A673 (cell line): ENCODE measurements around the gene RTEL1. TPM values are rescaled to one million over a fixed set of nuclear protein-coding genes. Genes with fewer than 3 reads are reported as not detected.

Experiments used
- BruUV-seq: library from RNA; stranded (reverse); fragments of 400-500 nt; replicated peaks from 2 replicates; lab custom pipeline; 2021; lab: Mats Ljungman, UMichigan
- CTCF ChIA-PET: fragments of 300-600 bp; sonication (Branson Sonifier 250); formaldehyde crosslinking; loops from one replicate; lab custom pipeline; 2022; ENCODE audit warnings: antibody characterized with exemption; lab: Charles Lee
- POLR2A ChIA-PET: fragments of 300-600 bp; sonication (Branson Sonifier 250); formaldehyde crosslinking; loops from one replicate; lab custom pipeline; 2022; ENCODE audit warnings: antibody characterized with exemption; ENCODE audit not compliant: low non-redundant PET; lab: Charles Lee
- DNase-seq: peaks from one replicate; pipeline ENCODE4 v3.0.0-alpha.2; 2015; ENCODE audit warnings: low spot score
- H3K27ac ChIP-seq: fragments of 200-600 bp; sonication (generic); 2 replicates; pipeline ENCODE4 v1.5.1; 2016; ENCODE audit warnings: mixed run types, low read depth, mild to moderate bottlenecking, mixed read lengths, antibody characterized with exemption, low read length; ENCODE audit not compliant: poor library complexity, severe bottlenecking
- H3K27me3 ChIP-seq: fragments of 200-600 bp; sonication (generic); replicated peaks from 2 replicates; pipeline ENCODE4 v1.6.1; 2017; ENCODE audit warnings: mixed run types, low read depth, mild to moderate bottlenecking, mixed read lengths, antibody characterized with exemption, low read length; ENCODE audit not compliant: insufficient read depth, poor library complexity
- H3K36me3 ChIP-seq: fragments of 200-600 bp; sonication (generic); 2 replicates; pipeline ENCODE4 v1.6.1; 2016; ENCODE audit warnings: mixed run types, mild to moderate bottlenecking, mixed read lengths, antibody characterized with exemption, low read length; ENCODE audit not compliant: insufficient read depth, poor library complexity, severe bottlenecking
- H3K4me1 ChIP-seq: fragments of 200-600 bp; sonication (generic); 2 replicates; pipeline ENCODE4 v1.6.1; 2017; ENCODE audit warnings: mixed run types, mild to moderate bottlenecking, mixed read lengths, antibody characterized with exemption, low read length; ENCODE audit not compliant: insufficient read depth, poor library complexity, severe bottlenecking
- H3K4me3 ChIP-seq: fragments of 200-600 bp; sonication (generic); 2 replicates; pipeline ENCODE4 v1.5.1; 2016; ENCODE audit warnings: low read depth, mixed run types, mild to moderate bottlenecking, mixed read lengths, low read length; ENCODE audit not compliant: poor library complexity, severe bottlenecking
- H3K9me3 ChIP-seq: fragments of 200-600 bp; sonication (generic); 2 replicates; pipeline ENCODE4 v1.6.1; 2016; ENCODE audit warnings: mixed run types, low read depth, mild to moderate bottlenecking, mixed read lengths, antibody characterized with exemption, low read length; ENCODE audit not compliant: poor library complexity, severe bottlenecking
- EZH2 ChIP-seq: fragments of 200-600 bp; sonication (generic); IDR thresholded peaks from 2 replicates; pipeline ENCODE4 v1.6.1; 2017; ENCODE audit warnings: borderline replicate concordance, low read depth, mild to moderate bottlenecking, mixed read lengths, antibody characterized with exemption, low read length; ENCODE audit not compliant: poor library complexity, severe bottlenecking
- intact Hi-C: fragments of 100-400 bp; cut with micrococcal nuclease; formaldehyde crosslinking; loops from one replicate; pipeline ENCODE4 v1.10.0; 2022; ENCODE audit not compliant: unreplicated experiment
- total RNA-seq: library from RNA; stranded (reverse); gene quantifications from 2 replicates; pipeline ENCODE4 v1.2.3, GENCODE V29; 2021
- TF ChIP-seq, protein P1 (sequence below): fragments of 300-800, 200-600 bp; sonication (generic); conservative IDR thresholded peaks from 2 replicates; pipeline ENCODE4 v1.5.1; 2017; ENCODE audit warnings: low read depth, mild to moderate bottlenecking, antibody characterized with exemption, low read length, moderate library complexity, mixed read lengths

RTEL1 gene
- total RNA-seq, 1 experiment from 2014 or later = 45.6 TPM

DNA sequence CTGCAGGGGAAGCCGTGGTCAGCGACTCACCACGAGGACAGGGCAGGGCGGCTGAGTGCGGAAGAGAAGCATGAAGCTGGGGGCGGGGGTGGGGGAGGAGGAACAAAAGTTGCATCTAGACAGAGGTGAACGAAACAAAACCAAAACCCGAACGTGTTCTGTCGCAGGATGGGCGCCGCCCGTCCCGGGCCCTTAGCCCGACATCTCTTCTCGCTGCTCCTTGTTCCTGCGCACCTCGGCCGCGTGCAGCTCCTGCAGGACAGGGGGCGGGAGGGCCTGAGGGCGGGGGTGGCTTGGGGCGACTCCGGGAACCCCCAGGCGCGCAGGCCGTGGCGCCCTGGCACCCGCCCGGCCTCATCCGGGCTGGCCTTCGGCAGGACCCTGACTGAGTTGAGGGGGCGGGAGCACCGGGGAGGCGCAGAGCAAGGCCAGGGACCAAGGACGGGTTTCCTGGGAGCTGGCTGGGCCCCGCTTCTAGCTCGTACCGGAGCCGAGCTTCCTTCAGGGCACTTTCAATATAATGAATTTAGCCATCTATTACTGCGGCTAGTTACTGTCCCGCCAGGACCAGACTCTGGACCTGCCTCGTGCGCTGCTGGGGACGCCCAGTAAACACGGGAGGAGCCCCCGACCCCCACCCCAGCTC lies 16.8 kb upstream of the RTEL1 start:
- H3K9me3 ChIP-seq = no peaks in the 10 kb centered on the region
- H3K27ac ChIP-seq = no peak overlapping the region
- TF ChIP-seq, protein P1, sequence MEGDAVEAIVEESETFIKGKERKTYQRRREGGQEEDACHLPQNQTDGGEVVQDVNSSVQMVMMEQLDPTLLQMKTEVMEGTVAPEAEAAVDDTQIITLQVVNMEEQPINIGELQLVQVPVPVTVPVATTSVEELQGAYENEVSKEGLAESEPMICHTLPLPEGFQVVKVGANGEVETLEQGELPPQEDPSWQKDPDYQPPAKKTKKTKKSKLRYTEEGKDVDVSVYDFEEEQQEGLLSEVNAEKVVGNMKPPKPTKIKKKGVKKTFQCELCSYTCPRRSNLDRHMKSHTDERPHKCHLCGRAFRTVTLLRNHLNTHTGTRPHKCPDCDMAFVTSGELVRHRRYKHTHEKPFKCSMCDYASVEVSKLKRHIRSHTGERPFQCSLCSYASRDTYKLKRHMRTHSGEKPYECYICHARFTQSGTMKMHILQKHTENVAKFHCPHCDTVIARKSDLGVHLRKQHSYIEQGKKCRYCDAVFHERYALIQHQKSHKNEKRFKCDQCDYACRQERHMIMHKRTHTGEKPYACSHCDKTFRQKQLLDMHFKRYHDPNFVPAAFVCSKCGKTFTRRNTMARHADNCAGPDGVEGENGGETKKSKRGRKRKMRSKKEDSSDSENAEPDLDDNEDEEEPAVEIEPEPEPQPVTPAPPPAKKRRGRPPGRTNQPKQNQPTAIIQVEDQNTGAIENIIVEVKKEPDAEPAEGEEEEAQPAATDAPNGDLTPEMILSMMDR = no peak
- no peak for TF ChIP-seq EZH2
- no peaks in the 10 kb centered on the region for H3K27me3 ChIP-seq
- H3K36me3 ChIP-seq = peaks cover 3% of the 10 kb centered on the region
- no peak for DNase-seq
- ChIA-PET POLR2A (interaction anchor here (0.7 kb wide), 1 partner anchor 1254 kb away, joined by 3 read pairs; the partner anchor contains the start of gene RPS21), CTCF (interaction anchor here (0.6 to 1.0 kb wide), 2 partner anchors 17 to 239 kb away, joined by 4 to 7 read pairs; no protein-coding TSS in a partner anchor)
- intact Hi-C loops = no loop called here
- H3K4me1 ChIP-seq = peaks cover 9% of the 10 kb centered on the region
- no peak overlapping the region for H3K4me3 ChIP-seq
- no TSS peak for BruUV-seq

DNA sequence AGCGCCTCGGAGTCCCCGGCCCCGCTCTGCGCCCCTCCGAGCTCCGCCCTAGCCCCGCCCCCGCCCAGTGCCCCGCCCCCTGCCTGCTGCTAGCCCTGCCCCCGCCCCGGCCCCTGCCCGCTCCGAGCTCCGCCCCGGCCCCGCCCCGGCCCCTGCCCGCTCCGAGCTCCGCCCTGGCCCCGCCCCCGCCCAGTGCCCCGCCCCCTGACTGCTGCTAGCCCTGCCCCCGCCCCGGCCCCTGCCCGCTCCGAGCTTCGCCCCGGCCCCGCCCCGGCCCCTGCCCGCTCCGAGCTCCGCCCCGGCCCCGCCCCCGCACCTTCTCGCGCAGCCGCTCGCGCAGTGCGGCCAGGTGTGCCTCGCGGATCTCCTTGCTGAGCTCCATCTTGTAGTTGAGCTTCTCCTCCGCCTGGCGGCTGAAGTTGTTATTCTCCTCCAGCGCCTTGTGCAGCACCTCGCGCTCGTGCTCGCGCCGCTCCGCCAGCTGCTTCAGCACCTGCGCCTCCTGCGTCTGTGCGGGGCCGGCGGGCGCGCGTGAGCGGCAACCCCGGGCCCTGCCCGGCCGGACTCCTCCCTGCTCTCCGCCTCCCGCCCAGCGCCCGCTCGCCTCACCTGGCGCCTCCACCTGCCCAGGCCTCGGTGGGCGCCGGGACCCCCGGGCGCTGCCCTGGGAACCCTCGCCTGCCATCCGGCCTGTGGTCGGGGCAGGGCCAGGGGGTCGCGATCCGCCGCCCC lies 16.2 kb upstream of the RTEL1 start:
- peak; percentile 83 for DNase-seq
- TF ChIP-seq, protein P1 = peak; percentile 30
- TF ChIP-seq EZH2 = no peak
- H3K36me3 ChIP-seq = peaks cover 3% of the 10 kb centered on the region
- no peaks in the 10 kb centered on the region for H3K9me3 ChIP-seq
- peaks cover 9% of the 10 kb centered on the region for H3K4me1 ChIP-seq
- CTCF ChIA-PET = interaction anchor here (0.6 to 1.0 kb wide), 3 partner anchors 17 to 238 kb away, joined by 3 to 7 read pairs (median 4); no protein-coding TSS in a partner anchor
- BruUV-seq = no TSS peak
- no peak overlapping the region for H3K27ac ChIP-seq
- intact Hi-C loops = no loop called here
- peak overlapping the region; percentile 38 for H3K4me3 ChIP-seq
- no peaks in the 10 kb centered on the region for H3K27me3 ChIP-seq
- POLR2A ChIA-PET = interaction anchor here (0.7 kb wide), 1 partner anchor 1255 kb away, joined by 3 read pairs; the partner anchor contains the start of gene RPS21

DNA sequence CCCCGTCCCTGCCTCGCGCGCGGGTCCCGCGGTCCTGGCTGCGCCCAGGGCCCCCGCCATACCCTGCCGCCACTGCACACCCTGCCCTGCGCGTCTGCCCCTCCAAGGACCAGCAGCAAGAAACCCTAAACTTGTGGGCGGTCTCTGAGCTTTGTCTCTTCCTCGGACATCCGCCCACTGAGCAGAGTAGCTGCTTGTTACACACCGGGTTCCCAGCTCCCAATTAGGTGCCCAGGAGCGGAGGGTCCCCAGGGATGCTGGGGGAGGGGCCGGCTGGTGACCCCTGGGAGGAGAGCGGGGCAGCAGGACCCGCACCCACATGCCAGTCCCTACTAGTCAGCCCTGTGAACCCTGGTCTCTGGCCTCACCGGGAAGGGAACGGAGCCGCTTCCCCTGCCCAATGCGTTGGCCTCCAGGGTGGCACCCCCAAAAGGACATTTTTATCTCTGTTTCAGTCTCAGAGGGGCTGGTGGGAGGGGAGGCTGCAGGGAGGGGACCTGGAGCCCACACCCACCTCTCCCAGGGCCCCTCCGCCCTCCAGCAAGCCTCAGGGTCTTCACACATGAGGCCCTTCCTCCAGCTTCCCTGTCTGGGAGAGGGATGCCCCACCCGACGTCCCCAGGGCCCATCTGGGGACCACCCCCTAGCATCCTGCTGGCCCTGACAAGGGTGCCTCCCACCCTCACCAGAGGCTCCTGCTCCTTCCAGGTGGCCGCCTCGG lies 15.4 kb upstream of the RTEL1 start:
- POLR2A ChIA-PET = no interaction called here
- H3K4me3 ChIP-seq = peak overlapping the region; percentile 38
- CTCF ChIA-PET = interaction anchor here (0.8 to 1.0 kb wide), 2 partner anchors 18 to 70 kb away, joined by 3 to 7 read pairs; no protein-coding TSS in a partner anchor
- intact Hi-C loops = no loop called here
- H3K27me3 ChIP-seq = no peaks in the 10 kb centered on the region
- BruUV-seq = no TSS peak
- no peak overlapping the region for H3K27ac ChIP-seq
- no peaks in the 10 kb centered on the region for H3K9me3 ChIP-seq
- H3K4me1 ChIP-seq = peaks cover 9% of the 10 kb centered on the region
- DNase-seq = no peak
- H3K36me3 ChIP-seq = peaks cover 3% of the 10 kb centered on the region
- TF ChIP-seq EZH2 = no peak
